Suprapubic skin (tissue), 4 donors: Measurements from ENCODE around the gene ACSS3. TPM values are rescaled to one million over a fixed set of nuclear protein-coding genes. Genes with fewer than 3 reads are reported as not detected.
A peak's percentile ranks its signal among the peaks of the same experiment; 100 is the strongest.

Source experiments
- DNase-seq, 2 donors: peaks; one replicate each; pipeline ENCODE4 v3.0.0-alpha.2; 2019; ENCODE audit warnings: low spot score in 2 of 2
- H3K27ac ChIP-seq: fragments of 200-600 bp; sonication (generic); one replicate; pipeline ENCODE4 v1.5.1; 2019
- H3K27me3 ChIP-seq: fragments of 200-600 bp; sonication (generic); one replicate; pipeline ENCODE4 v1.5.1; 2019
- H3K36me3 ChIP-seq: fragments of 200-600 bp; sonication (generic); one replicate; pipeline ENCODE4 v1.5.1; 2019
- H3K4me1 ChIP-seq: fragments of 200-600 bp; sonication (generic); one replicate; pipeline ENCODE4 v1.5.1; 2019
- H3K4me3 ChIP-seq: fragments of 200-600 bp; sonication (generic); one replicate; pipeline ENCODE4 v1.5.1; 2019; ENCODE audit warnings: mild to moderate bottlenecking
- H3K9me3 ChIP-seq: fragments of 200-600 bp; sonication (generic); one replicate; pipeline ENCODE4 v1.5.1; 2019
- EP300 ChIP-seq: sonication (generic); formaldehyde crosslinking; IDR thresholded peaks from one replicate; pipeline ENCODE4 v1.6.1; 2017; ENCODE audit warnings: antibody characterized with exemption
- POLR2A ChIP-seq, 2 donors: fragments of 450-650 bp; IDR thresholded peaks; one replicate each; pipeline ENCODE4 v1.6.1; 2017; ENCODE audit warnings: antibody characterized with exemption in 2 of 2, mild to moderate bottlenecking in 2 of 2, moderate library complexity in 2 of 2
- POLR2AphosphoS5 ChIP-seq, 3 donors: sonication (generic); formaldehyde crosslinking; IDR thresholded peaks; one replicate each; pipeline ENCODE4 v1.6.1; 2017; ENCODE audit warnings: antibody characterized with exemption in 3 of 3
- WGBS: methylation state at CpG from one replicate; pipeline ENCODE4 v1.1.5; 2018; 5-methylcytosine and 5-hydroxymethylcytosine counted together
- total RNA-seq, 4 donors: library from RNA; depleted of rRNA; stranded (reverse); fragments of >200 nt; gene quantifications; one replicate each; pipeline ENCODE4 v1.1.0, GENCODE V29; 2016
- TF ChIP-seq, protein P1 (sequence below), 2 donors: fragments of 200-600 bp in 1 of 2; fragments of 450-650 bp in 1 of 2; sonication (generic) in 1 of 2; IDR thresholded peaks; one replicate each; pipeline ENCODE4 v1.5.1; 2016 to 2019; ENCODE audit warnings: antibody characterized with exemption in 2 of 2, mild to moderate bottlenecking in 1 of 2, moderate library complexity in 1 of 2

The ACSS3 gene
- total RNA-seq, 4 donors from 2014 or later: 4.0 to 10.4 (median 6.2) TPM

DNA sequence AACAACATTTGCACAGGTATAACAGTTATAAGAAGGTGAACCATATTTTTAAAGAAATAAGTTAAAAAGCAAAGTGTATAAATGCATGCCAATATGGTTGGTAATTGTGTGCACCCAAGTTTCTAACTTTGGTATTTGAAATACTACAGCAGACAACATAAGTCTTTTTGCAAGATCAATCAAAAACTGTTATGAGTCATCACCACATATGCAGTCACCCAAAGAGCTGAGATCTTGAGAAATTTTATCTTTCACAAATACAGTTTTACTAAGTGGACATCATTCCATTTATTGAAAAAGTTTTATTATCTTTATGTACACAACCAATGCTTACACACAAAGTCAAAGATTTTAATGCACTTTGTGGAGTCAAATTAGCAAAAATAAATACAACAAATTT is 7.0 kb upstream of the ACSS3 start:
- no peak overlapping the region for H3K27ac ChIP-seq
- H3K9me3 ChIP-seq: no peaks in the 10 kb centered on the region
- H3K4me3 ChIP-seq: no peak overlapping the region
- H3K27me3 ChIP-seq: no peaks in the 10 kb centered on the region
- TF ChIP-seq, protein P1, sequence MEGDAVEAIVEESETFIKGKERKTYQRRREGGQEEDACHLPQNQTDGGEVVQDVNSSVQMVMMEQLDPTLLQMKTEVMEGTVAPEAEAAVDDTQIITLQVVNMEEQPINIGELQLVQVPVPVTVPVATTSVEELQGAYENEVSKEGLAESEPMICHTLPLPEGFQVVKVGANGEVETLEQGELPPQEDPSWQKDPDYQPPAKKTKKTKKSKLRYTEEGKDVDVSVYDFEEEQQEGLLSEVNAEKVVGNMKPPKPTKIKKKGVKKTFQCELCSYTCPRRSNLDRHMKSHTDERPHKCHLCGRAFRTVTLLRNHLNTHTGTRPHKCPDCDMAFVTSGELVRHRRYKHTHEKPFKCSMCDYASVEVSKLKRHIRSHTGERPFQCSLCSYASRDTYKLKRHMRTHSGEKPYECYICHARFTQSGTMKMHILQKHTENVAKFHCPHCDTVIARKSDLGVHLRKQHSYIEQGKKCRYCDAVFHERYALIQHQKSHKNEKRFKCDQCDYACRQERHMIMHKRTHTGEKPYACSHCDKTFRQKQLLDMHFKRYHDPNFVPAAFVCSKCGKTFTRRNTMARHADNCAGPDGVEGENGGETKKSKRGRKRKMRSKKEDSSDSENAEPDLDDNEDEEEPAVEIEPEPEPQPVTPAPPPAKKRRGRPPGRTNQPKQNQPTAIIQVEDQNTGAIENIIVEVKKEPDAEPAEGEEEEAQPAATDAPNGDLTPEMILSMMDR (IDR thresholded peaks at IDR 0.05): no peak
- no peak for TF ChIP-seq EP300
- TF ChIP-seq POLR2AphosphoS5 (IDR thresholded peaks at IDR 0.05): no peak
- TF ChIP-seq POLR2A (IDR thresholded peaks at IDR 0.05): no peak
- no peaks in the 10 kb centered on the region for H3K36me3 ChIP-seq
- DNase-seq: no peak
- H3K4me1 ChIP-seq: no peaks in the 10 kb centered on the region

DNA sequence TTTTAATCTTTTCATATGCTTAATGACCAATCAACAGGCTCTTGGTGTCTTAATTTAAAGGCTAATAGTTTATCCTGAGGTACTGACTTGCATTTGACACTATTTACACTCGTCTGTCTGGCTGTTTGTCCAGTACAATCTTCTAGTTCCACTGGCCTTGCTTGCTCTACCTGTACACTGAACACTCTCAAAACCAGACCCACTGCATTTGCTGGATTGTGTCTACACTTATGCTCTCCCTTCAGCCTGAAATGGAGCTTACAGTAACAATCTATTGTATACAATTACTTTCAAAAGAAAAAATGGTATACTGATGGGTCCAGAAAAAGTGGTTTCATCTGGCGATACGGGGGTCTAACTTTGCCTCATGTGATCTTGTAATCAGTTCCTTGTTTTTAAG is 2.3 kb upstream of the ACSS3 start:
- H3K27ac ChIP-seq: no peak overlapping the region
- no peak for DNase-seq
- peaks cover 9% of the 10 kb centered on the region for H3K4me1 ChIP-seq
- H3K4me3 ChIP-seq: no peak overlapping the region
- H3K36me3 ChIP-seq: no peaks in the 10 kb centered on the region
- H3K9me3 ChIP-seq: no peaks in the 10 kb centered on the region
- WGBS: 71% methylated on average over 3 of the region's 3 CpGs
- H3K27me3 ChIP-seq: peaks cover 7% of the 10 kb centered on the region
- TF ChIP-seq POLR2AphosphoS5 (IDR thresholded peaks at IDR 0.05) (no peak), POLR2A (IDR thresholded peaks at IDR 0.05) (no peak)
- TF ChIP-seq, protein P1 (IDR thresholded peaks at IDR 0.05): no peak

DNA sequence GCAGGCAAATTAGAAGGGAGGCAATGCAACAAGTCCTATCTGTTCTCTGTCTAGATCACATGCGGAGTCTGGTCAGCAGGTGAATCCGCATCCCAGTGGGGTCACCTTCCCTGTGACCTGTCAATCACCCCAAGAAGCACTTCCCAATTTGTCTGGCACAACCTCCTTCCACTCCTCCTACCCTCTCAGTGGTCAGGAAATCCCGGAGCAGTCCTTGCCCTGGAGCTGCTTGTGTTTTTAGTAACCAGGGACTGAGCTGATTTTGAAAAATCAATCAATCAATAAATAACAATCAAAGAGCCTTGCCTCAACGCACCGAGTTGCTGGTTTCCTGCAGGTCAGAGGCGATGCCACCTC is 572 bp upstream of the ACSS3 start:
- Histone ChIP-seq H3K36me3 (no peaks in the 10 kb centered on the region), H3K4me3 (peak overlapping the region; percentile 62), H3K27me3 (peaks cover 7% of the 10 kb centered on the region), H3K27ac (peak overlapping the region; percentile 78), H3K9me3 (no peaks in the 10 kb centered on the region), H3K4me1 (peaks cover 9% of the 10 kb centered on the region)
- 26% methylated on average over 6 of the region's 6 CpGs for WGBS
- no peak for DNase-seq
- no peak for TF ChIP-seq EP300
- no peak for TF ChIP-seq POLR2AphosphoS5 (IDR thresholded peaks at IDR 0.05)
- TF ChIP-seq, protein P1 (IDR thresholded peaks at IDR 0.05): no peak
- no peak for TF ChIP-seq POLR2A (IDR thresholded peaks at IDR 0.05)

DNA sequence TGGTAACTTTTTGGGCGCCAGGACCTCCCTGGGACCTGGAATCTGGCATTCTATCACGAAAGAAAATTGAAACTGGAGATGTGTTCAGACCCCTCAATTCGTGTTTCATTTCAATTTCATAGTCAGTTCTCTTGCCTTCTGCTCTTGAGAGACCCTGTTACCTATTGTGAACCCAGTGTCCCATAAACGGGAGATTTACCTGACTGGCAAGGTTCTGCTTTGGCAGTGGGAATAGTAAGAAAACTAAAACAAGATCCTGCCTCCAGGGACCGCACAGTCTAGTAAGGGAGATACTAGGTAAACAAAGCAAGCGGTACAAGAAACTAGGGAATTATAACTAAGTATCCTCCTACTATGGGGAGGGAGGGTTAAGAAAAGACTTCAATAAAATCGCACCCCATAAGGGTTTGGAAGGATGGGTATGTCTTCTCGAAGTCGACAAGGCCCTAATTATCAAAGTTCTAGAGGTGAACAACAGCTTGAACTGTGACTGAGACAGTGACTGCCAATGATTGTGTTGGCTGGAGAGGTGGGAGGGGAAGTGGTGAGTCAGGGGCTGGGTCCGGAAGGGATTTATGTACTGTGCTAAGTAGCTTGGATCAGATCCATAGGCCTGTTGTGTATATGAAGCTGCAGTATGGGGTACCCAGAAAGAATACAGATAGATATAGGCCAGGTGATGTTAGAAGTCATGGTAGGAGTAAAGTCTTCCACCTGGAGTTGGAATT is 754 bp downstream of the ACSS3 start:
- 31% methylated on average over 10 of the region's 10 CpGs for WGBS
- DNase-seq: no peak

DNA sequence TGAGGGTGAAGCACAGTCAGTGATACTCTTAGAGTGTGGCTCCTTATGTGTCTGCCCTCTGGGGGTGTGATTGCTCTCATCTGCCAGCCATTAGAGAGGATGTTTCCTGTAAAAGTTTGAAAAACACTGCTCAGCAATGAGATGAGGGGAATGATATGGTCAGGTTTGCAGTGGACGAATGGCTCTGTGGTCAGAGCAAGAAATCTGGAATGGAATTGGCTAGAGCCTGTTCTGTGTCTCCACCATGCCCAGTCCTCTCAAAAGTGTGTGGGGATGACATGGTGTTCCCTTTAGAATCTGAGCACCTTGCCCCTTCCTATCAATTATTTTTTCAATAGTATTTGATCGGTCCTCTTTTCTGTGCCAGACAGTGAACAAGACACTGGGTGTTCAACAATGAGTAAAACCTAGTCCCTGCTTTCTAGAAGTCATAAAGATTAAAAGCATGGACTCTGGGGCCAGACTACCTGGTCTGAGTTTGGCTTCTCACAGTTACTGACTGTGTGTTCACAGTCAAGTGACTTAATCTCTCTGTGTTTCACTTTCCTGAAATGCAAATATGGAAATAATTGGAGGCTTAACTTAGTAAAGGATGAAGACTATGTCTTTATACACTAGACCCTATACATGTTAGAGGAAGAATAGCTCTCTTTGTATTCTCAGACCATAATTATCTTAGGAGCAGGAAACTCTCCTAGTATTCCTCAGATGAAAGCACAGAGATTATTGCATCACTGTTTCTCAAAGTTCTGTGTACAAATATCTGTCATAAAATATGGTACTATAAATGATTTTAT is 1.6 kb downstream of the ACSS3 start:
- H3K27ac ChIP-seq: peak overlapping the region; percentile 24
- peaks cover 7% of the 10 kb centered on the region for H3K27me3 ChIP-seq
- H3K4me3 ChIP-seq: peak overlapping the region; percentile 62
- WGBS: 82% methylated on average over 2 of the region's 2 CpGs
- peaks cover 9% of the 10 kb centered on the region for H3K4me1 ChIP-seq
- TF ChIP-seq POLR2AphosphoS5 (IDR thresholded peaks at IDR 0.05): no peak
- no peak for TF ChIP-seq POLR2A (IDR thresholded peaks at IDR 0.05)
- TF ChIP-seq, protein P1 (IDR thresholded peaks at IDR 0.05): no peak
- no peak for TF ChIP-seq EP300
- DNase-seq: no peak
- no peaks in the 10 kb centered on the region for H3K36me3 ChIP-seq
- H3K9me3 ChIP-seq: no peaks in the 10 kb centered on the region

More for the DNA sequence above, 754 bp downstream of the ACSS3 start:
- peak overlapping the region; percentile 62 for H3K4me3 ChIP-seq
- H3K4me1 ChIP-seq: peaks cover 9% of the 10 kb centered on the region
- H3K27me3 ChIP-seq: peaks cover 7% of the 10 kb centered on the region
- no peaks in the 10 kb centered on the region for H3K36me3 ChIP-seq
- TF ChIP-seq POLR2A (IDR thresholded peaks at IDR 0.05): no peak
- TF ChIP-seq, protein P1 (IDR thresholded peaks at IDR 0.05): no peak
- TF ChIP-seq POLR2AphosphoS5 (IDR thresholded peaks at IDR 0.05): no peak
- no peak for TF ChIP-seq EP300
- H3K27ac ChIP-seq: peak overlapping the region; percentile 78
- H3K9me3 ChIP-seq: no peaks in the 10 kb centered on the region
